ENCODE results near the gene PSTPIP2.

Gene PSTPIP2

DNA sequence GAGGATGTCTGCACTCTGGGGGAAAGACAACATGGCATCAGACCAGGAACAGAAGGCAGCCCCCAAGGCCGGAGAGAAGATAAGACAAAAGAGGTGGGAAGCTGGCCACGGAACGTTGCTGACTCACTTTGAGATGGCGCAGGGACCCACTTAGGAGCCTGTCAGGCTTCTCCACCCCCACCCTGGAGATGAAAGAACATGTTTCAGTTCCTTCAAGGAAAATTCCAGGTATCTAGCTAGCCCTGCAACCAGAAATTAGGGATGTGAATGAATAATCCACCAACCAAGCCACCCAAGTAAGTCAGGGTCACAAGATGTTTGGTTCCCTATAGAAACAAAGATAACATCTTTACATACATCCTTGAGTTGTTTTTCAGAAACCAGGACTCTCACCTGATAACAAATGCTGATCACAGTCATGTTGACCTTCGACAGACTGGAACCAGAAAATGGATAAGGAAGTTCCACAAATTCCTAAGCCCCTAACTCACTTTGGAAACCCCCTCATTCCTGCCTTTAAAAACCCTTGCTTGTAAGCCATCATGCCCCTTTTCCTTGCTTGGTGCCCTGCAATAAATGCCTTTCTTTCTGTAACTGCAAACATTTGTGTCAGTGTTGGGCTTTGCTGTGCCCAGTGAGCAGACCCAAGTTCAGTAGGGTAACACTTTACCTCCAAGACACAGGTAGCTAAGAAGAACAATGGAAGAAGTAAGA lies 31.9 kb downstream of the PSTPIP2 start:
- no peak for DNase-seq (ENCODE audit: low read depth in 1 of 2, low spot score in 1 of 2)

DNA sequence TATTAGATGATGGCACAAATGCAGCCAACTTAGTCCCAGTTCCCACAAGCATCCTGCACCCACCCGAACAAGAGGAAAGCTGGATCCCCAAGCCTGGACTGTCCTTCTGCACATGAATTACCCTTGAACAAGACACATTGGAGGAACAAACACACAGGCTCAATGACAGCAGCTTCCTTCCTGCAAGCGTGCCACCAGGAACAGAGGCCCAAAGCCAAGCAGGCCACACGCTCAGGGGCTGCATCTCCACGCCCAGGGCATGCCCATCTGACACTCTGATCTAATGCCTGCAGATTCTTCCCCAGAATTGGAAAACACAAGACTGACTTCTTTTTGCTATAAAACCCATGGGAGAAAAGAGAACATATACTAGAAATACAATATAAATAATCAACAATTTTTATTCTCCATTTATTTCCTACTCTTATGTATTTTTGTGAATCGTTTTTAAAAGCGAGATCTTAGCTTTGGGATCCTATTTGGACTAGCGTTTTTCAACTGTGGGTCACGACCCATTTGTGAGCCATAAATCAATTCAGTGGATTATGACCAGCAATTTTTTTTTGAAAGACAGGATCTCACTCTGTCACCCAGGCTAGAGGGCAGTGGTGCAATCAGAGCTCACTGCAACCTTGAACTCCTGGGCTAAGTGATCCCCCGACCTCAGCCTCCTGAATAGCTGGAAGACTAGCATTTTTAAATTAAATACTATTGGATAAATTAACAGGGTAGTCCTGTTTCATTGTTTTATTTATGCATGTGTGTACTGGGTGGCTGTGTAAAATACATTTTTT lies 34.4 kb downstream of the PSTPIP2 start:
- no peak for DNase-seq (ENCODE audit: low read depth in 1 of 2, low spot score in 1 of 2)

DNA sequence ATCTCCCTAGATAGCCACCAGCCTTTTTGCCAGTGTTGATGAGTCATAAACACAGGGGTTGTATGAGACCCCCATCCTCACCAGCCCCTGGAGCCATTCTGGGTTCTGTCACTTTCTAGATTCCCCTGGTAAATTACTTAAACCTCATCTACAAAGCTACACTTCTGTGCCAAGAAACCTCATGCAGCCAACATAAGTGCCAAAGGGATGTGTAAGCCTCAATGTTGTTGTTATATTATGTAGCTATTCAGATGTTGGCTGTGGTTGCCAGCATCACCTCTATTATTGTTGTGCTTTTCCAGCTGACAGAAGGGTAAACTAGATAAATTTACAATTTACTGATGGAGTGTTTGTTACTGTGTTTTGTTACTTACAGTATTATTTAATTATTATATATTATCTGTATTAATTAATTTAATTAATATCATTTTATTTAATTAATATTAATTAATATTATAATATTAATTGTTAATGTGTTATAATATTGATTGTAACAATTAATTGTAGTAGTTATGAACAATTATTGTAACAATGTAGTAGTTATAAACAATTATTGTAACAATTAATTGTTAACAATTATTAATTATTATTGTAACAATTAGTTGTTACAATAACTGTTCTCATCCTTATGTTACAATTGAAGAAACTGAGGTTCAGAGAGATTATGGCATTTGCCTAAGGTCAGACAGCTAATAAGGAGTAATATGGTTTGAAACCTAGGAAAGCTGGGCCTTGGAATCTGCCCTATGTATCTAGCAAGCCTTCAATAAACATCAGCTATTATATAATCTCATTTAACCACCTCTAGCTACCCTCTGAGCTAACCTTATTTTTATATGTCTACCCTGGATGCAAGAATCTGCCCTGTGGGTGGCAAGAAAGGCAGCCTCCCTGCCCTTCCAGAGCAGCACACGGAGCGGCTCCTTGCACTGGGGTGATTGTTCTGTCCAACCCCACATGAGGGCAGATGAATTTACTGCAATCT lies 36.1 kb downstream of the PSTPIP2 start:
- no peak for DNase-seq (ENCODE audit: low read depth in 1 of 2, low spot score in 1 of 2)

DNA sequence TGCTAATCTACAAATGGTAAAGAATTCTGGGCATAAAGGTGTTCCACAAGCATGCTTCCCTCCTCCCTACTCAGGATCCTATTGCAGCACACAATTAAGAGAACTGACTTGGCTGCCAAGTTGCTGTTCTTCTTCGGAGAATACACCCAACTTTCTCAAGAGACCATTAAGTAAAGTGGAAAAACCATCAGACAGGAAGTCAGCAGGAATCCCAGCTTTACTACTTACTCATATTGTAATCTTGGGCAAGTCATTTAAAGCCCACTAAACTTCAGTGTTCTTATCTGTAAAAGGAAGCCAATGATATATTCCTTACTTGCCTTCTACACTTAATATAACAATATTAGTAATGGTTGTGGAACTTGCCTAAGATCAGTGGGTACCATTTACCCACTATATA lies 37.8 kb downstream of the PSTPIP2 start:
- DNase-seq (ENCODE audit: low read depth in 1 of 2, low spot score in 1 of 2) = no peak

DNA sequence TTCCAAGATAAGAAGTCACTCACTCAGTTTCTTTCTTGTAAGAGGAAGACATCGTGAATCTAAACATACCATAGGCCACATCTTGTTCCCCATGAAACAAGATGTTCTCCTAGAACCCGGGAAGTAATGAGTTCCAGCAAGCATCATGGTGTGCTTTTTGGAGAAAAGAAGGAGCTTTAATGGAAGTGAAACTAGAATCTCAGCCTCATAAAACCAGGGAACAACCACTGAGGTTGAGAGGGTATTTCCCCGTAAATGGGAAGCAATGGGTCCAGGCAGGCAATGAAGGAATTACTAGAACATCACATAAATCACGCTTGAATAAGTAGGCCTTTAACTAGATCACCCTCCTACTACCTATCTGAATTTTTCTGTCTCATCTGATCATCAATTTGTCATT lies 40.3 kb downstream of the PSTPIP2 start:
- DNase-seq (ENCODE audit: low read depth in 1 of 2, low spot score in 1 of 2) = no peak

DNA sequence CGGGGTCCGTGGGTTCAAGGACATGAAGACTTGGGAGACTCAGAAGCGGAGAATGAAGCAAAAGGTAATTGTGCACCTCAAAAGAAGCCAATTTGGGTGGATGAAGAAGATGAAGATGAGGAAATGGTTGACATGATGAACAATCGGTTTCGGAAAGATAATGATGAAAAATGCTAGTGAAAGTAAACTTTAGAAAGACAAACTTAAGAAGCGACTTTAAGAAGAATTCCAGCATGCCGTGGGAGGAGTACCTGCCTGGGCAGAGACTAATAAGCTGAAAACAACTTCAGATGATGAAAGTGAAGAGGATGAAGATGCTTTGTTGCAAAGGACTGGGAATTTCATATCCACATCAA lies 43.5 kb downstream of the PSTPIP2 start:
- DNase-seq (ENCODE audit: low read depth in 1 of 2, low spot score in 1 of 2) = no peak

DNA sequence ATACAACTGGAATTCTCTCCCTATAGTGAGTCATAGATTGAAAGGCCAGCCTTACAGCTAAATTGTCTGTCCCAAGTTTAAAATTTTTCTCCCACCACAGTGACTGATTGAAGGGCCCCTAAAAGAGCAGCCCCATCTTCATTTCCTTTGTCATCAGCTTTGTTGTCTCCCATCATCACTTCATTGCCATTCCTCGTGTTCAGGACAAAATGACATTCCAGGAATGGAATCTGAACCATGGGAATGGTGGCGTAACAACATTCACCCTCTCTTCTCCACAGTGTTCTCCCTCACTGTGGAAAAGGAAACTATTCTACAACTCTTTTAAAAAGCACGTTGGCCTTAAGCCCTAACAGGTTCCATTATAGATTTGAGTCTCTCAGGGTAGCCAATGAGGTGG lies 52.1 kb downstream of the PSTPIP2 start:
- DNase-seq (ENCODE audit: low read depth in 1 of 2, low spot score in 1 of 2) = no peak

DNA sequence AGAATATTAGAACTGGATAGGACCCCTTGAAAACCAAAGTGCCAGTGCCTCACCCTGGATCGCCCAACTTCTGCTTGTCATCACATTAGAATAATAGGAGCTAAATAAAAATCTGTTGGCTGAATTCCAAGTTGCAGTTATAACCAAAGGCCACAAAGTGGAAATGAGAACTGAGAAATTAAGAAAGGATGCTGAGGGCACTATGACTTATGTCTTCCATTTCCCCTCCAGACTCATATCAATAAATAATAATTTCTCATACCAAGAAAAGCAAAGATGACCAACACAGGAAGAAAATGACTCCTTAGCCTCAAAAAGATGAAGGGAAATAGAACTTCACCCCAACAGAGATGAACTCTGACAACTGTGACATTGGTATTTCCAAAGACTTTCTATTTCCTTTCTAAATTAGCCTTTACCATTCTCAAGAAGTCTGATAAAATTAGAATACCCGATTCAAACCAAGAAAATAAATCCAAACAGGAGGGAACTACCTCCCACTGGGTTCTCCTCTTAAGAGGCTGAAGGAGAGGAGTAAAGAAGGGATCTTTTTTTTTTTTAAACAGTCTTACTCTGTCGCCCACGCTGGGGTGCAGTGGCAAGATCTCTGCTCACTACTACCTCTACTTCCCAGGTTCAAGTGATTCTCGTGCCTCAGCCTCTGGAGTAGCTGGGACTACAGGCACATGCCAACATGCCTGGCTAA lies 58.4 kb downstream of the PSTPIP2 start:
- no peak for DNase-seq (ENCODE audit: low read depth in 1 of 2, low spot score in 1 of 2)

DNA sequence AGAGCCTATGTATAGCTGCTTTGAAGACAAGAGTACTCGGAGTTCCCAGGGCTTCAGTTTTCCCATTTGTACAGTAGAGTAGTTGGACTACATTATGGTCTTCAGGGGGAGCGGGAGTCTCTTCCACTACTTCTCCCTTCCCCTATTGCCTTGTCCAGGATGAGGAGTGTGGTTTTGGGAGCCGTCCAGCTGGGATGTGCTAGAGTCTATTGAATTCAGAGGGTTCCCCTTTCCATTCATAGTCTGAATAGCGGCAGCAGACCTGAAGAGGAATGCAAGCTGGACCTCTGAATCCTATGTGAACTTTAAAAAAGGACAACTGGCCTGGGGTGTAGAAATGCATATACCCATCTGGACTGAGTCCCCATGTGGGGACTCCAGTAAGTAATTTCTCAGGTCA lies 61.4 kb downstream of the PSTPIP2 start:
- no peak for DNase-seq (ENCODE audit: low read depth in 1 of 2, low spot score in 1 of 2)

DNA sequence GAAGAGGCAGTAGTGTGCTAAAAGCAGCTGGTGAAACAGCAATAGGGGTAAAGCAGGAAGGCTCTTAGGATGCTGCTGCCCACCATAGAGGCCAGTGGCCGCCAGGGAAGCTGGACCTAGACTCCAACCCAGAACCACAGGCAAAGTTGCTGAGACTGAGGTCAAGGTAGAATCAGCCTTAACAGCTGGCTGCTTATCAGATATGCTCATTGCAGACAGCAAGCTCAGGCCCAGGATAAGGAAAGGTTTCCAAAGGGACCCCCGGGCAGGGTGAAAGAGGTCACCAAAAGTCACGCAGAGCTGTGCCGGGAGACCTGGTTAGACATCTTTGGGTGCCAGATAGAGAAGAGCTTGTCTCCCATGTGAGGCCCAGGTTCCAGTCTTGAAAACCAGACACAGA lies 62.0 kb downstream of the PSTPIP2 start:
- no peak for DNase-seq (ENCODE audit: low read depth in 1 of 2, low spot score in 1 of 2)

DNA sequence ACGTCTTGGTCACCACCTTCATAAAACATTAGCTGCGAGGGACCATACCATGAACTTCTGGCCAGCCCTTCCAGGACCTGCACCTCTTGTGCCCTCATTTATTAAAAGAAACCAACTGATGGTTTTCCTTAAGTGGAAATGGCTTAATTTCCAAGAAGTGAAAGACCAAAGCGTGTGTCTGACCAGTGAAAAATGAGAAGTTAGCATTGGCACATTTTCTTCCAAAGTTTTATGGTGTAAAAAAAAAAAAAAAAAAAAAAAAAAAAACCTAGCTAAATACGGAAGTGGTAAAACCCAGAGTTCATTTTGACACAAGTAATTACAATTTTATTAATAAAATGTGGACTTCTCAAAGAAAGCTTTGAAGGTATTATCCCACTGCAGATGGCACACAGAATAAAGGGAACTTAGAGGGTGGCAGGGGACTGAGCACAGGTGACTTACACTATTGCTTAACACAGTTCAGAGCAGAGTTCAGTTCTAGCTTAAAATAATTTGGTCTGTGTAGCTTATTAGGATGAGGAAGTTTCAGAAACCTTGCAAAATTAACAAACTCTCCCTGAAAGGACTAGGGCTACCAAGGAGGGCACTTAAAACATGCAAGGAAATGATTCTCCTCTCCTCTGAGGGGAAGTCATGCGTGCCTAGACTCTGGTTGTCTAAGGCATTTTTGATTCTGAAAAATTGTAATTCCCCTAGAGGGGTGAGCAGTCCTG lies 62.8 kb downstream of the PSTPIP2 start:
- no peak for DNase-seq (ENCODE audit: low read depth in 1 of 2, low spot score in 1 of 2)

DNA sequence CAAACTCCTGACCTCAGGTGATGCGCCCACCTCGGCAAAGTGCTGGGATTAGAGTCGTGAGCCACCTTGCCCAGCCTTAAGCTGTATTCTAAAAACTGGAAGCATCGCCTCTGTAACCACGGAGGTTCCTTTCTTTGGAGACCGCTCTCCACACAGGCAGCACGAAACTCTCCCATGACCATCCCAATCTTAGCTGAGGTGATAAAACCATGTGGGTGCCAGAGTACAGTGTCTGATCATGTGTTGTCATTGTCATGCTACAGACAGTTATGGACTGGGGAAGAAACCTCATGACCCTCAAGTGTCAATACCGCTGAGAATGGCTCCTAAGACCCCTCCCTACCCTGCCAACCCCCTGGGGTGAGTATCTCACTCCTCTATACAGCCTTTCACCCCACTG lies 63.5 kb downstream of the PSTPIP2 start:
- DNase-seq (ENCODE audit: low read depth in 1 of 2, low spot score in 1 of 2) = no peak

DNA sequence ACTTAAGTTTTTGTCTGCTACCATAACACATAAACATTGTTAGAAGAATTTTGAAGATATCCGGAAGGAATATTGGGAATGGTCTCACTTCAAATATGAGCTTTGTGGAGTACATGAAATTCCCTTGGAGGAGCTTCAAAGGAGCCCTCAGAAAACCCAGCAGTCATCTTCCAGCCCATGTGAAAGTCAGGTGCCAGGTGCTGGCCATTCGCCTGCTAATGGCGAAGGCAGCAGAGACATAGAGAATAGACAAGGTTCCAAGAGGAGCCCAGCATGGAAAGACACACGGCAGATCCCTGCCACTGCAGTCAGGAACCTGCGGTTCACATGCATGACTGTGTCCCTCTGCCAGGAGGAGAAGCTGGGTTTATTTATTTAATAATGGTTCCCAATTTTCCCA lies 64.9 kb downstream of the PSTPIP2 start:
- no peak for DNase-seq (ENCODE audit: low read depth in 1 of 2, low spot score in 1 of 2)

DNA sequence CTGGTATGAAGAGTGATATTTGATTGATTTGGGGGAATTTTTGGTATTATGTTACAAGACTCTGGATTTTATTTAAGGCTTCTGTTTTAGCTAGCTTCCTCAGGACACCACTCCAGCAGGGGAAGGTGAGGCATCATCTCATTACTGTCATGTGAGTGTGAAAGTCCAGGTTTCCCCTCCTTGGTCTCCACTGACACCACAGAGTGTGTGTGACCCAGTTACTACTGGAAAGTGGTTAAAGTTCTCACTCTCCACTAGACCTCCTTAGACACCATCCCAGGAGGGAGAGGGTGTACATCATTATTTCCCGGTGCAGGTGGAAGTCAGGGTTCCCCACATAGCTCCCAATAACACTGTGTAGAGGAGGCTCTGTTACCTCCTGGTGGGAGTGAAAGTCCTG lies 69.1 kb downstream of the PSTPIP2 start:
- DNase-seq (ENCODE audit: low read depth in 1 of 2, low spot score in 1 of 2) = no peak

DNA sequence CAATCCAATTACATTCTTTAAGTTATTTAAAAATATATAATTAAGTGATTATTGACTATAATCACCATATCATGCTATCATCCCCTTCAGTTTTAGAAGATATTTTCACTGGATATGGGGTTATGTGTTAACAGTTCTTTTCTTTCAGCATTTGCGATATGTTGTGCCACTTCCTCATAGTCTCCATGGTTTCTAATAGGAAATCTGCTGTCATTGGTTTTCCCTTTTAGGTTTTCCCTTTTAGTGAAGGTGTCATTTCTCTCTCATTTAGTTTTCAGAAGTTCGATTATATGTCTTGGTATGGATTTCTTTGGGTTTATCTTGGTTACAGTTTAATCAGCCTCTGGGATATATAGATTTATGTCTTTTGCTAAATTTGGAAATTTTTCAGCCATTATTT lies 70.2 kb downstream of the PSTPIP2 start:
- DNase-seq (ENCODE audit: low read depth in 1 of 2, low spot score in 1 of 2) = no peak

DNA sequence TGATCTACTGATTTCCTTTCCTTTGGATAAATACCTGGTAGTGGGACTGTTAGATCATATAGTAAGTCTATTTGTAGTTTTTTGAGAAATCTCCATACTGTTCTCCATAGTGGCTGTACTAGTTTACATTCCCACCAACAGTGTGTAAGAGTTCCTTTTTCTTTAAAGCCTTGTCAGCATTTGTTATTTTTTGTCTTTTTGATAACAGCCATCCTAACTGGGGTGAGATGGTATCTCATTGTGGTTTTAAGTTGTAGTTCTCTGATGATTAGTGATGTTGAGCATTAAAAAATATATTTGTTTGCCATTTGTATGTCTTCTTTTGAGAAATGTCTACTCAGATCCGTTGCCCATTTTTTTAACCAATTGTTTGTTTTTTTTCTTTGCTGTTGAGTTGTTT lies 71.0 kb downstream of the PSTPIP2 start:
- DNase-seq (ENCODE audit: low read depth in 1 of 2, low spot score in 1 of 2) = no peak

DNA sequence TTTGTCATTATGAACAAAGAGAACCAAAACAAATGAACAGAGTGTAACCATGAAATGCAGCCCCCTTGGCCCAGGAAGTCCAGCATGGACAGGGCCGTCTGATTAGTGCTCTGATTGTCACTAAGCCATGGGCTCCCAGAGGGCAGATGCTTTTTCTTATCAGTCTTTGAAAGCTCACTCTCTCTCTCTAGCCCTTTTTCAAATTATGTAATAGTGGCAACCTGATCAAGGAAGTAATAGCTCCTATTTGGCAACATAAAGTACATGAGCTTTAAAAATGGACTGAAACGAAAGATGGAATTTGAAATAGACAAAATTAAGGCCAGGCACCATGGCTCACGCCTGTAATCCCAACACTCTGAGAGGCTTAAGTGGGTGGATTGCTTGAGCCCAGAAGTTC lies 72.5 kb downstream of the PSTPIP2 start:
- DNase-seq (ENCODE audit: low read depth in 1 of 2, low spot score in 1 of 2) = no peak

DNA sequence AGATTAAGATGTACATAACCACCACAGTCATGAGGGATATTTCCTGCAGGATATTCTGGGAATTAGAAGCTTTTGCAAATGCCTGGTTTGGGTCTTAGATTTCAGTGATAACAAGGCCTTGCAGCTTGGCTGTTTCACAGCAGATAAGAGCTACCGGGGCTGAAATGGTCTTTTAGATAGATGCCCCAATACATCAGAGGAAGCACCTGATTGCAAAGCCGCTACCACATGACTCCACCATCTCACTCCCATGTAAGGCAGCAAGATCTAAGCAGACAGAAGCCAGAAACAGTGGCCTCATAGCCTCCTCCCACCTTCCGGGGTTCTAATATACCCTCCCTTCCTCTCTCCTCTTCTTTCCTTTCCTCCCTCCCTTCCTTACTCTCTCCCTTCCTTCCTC lies 73.8 kb downstream of the PSTPIP2 start:
- no peak for DNase-seq (ENCODE audit: low read depth in 1 of 2, low spot score in 1 of 2)

DNA sequence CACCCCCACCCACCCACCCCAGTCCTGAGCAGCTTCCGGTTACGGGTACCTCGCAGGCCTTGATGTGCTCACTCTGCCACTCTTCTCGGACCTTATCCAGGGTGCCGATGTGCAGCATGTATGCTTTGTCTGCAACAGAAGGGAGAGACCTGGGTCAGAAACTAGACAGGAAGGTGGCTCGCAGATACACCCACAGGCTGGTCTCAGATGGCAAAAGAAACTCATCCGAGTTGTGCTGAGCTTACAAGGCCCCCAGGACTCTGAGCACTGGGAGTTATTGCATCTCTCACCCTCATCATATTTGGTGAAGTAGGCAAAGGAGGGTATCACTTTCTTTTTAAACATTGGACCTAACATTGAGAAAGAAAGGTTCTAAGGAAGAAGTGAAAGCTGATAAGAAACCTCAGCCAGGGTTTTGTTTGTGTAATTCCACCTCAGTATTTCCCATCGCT lies 74.3 kb downstream of the PSTPIP2 start:
- peak in 1 of 2 donors; percentile 15 for DNase-seq (ENCODE audit: low read depth in 1 of 2, low spot score in 1 of 2)

DNA sequence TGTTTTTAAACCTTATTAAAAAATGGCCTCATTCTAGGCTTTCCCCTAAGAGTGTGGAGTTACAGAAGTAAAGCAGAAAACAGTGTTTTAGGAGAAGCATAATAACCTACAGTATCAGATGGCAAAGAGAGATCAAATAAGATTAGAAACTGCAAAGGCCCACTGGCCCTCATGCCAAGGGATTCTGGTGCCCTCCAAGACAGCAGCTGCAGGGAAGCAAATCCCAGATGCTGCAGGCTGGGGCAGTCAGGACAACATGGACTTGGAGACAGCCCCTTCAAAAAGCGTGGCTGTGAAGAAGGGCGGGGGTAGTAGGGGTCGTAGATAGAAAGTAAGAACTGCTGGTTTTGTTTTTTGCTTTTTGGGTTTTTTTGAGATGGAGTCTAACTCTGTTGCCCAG lies 76.6 kb downstream of the PSTPIP2 start:
- no peak for DNase-seq (ENCODE audit: low read depth in 1 of 2, low spot score in 1 of 2)
